GM18499 (cell line): ENCODE data around the gene PHACTR3.
"Not testable (repeated sequence)": the region's sequence is repeated elsewhere in the genome, so short reads cannot be mapped to it uniquely, and the experiment has no call there.

Experiments used
- ATAC-seq: cut with Tn5 transposase; IDR thresholded peaks from one replicate; pipeline ENCODE4 v1.9.1; 2021; ENCODE audit warnings: moderate number of reproducible peaks; ENCODE audit not compliant: insufficient read depth, unreplicated experiment

PHACTR3 gene

GRCh38 chr20:59880198-59880597 is 275.9 kb downstream of the PHACTR3 start:
- no peak for ATAC-seq

- no peak for ATAC-seq
Observed at GRCh38 chr20:59884494-59884893, 280.2 kb downstream of the PHACTR3 start.

GRCh38 chr20:59888050-59888449 is 283.7 kb downstream of the PHACTR3 start:
- no peak for ATAC-seq

- not testable (repeated sequence) for ATAC-seq
Observed at GRCh38 chr20:59890035-59890434, 285.7 kb downstream of the PHACTR3 start.

GRCh38 chr20:59891581-59891980 is 287.2 kb downstream of the PHACTR3 start:
- no peak for ATAC-seq

GRCh38 chr20:59895908-59896307 is 291.6 kb downstream of the PHACTR3 start:
- no peak for ATAC-seq
